GM12878 (cell line): ENCODE data around the gene MYCBPAP. TPM values are rescaled to one million over a fixed set of nuclear protein-coding genes. Genes with fewer than 3 reads are reported as not detected.
A peak's percentile ranks its signal among the peaks of the same experiment; 100 is the strongest.

ENCODE experiments used
- ATAC-seq: fragments of 200-7000 bp; cut with Tn5 transposase; 3 replicates; pipeline ENCODE4 v1.9.1; 2020; ENCODE audit warnings: mild to moderate bottlenecking, moderate library complexity
- BruUV-seq: library from RNA; stranded (reverse); fragments of 400-500 nt; replicated peaks from 2 replicates; lab custom pipeline; 2021; lab: Mats Ljungman, UMichigan
- CTCF ChIA-PET: fragments of 300-600 bp; sonication (Branson Sonifier 250); formaldehyde crosslinking; extraction: SDS; loops from one replicate; lab custom pipeline; 2021; ENCODE audit warnings: inconsistent platforms; lab: Yijun Ruan, JAX
- POLR2A ChIA-PET: fragments of 350-600 bp; formaldehyde crosslinking; extraction: SDS; loops from one replicate; lab custom pipeline; 2021; ENCODE audit warnings: inconsistent platforms; lab: Charles Lee
- RAD21 ChIA-PET: fragments of 300-600 bp; sonication (Branson Sonifier 250); formaldehyde crosslinking; loops from one replicate; lab custom pipeline; 2023; ENCODE audit warnings: antibody characterized with exemption; ENCODE audit not compliant: unreplicated experiment; lab: Charles Lee
- SMC1A ChIA-PET: fragments of 300-600 bp; sonication (Branson Sonifier 250); formaldehyde crosslinking; loops from one replicate; lab custom pipeline; 2023; ENCODE audit not compliant: unreplicated experiment, uncharacterized antibody; lab: Charles Lee
- DNase-seq: peaks from one replicate; pipeline ENCODE4 v3.0.0-alpha.2; 2011; ENCODE audit warnings: low read depth, low spot score
- FAIRE-seq: peaks from 3 replicates; lab custom pipeline; 2011; peaks lifted over from hg19 to GRCh38; lab: Jason Lieb, UNC
- H2AFZ ChIP-seq: 2 replicates; pipeline ENCODE4 v1.6.0; 2011; ENCODE audit warnings: low read depth, low read length, control low read depth; ENCODE audit not compliant: control insufficient read depth
- H3K27ac ChIP-seq: 2 replicates; pipeline ENCODE4 v1.5.1; 2011; ENCODE audit warnings: control low read depth; ENCODE audit not compliant: control insufficient read depth, insufficient read depth
- H3K27me3 ChIP-seq, 2 experiments: replicated peaks in 1 of 2; 2 replicates each; pipeline versions ENCODE4 v1.6.0 to v1.6.1; 2011; ENCODE audit warnings: low read length in 1 of 2; ENCODE audit not compliant: control insufficient read depth in 2 of 2, insufficient read depth in 2 of 2
- H3K36me3 ChIP-seq, 2 experiments: 2 replicates each; pipeline ENCODE4 v1.5.1; 2011; ENCODE audit warnings: low read length in 1 of 2; ENCODE audit not compliant: control insufficient read depth in 2 of 2, insufficient read depth in 2 of 2
- H3K4me1 ChIP-seq: 2 replicates; pipeline ENCODE4 v1.6.1; 2011; ENCODE audit warnings: mild to moderate bottlenecking, low read length, moderate library complexity, mixed read lengths; ENCODE audit not compliant: control insufficient read depth, insufficient read depth
- H3K4me2 ChIP-seq: 2 replicates; pipeline ENCODE4 v1.6.0; 2011; ENCODE audit warnings: control low read depth; ENCODE audit not compliant: control insufficient read depth, insufficient read depth
- H3K4me3 ChIP-seq: fragments of 200-600 bp; sonication (generic); 2 replicates; pipeline ENCODE4 v1.5.1; 2016
- H3K79me2 ChIP-seq: 2 replicates; pipeline ENCODE4 v1.6.0; 2011; ENCODE audit warnings: low read length; ENCODE audit not compliant: control insufficient read depth, insufficient read depth
- H3K9ac ChIP-seq: 2 replicates; pipeline ENCODE4 v1.8.0; 2011; ENCODE audit warnings: low read length, control low read depth, mixed read lengths; ENCODE audit not compliant: control insufficient read depth, insufficient read depth
- H3K9me3 ChIP-seq: replicated peaks from 3 replicates; pipeline ENCODE4 v1.5.1; 2011; ENCODE audit warnings: mild to moderate bottlenecking, low read length; ENCODE audit not compliant: control insufficient read depth, insufficient read depth
- H4K20me1 ChIP-seq: 2 replicates; pipeline ENCODE4 v1.6.0; 2011; ENCODE audit not compliant: control insufficient read depth, insufficient read depth
- BCL3 ChIP-seq: IDR thresholded peaks from 2 replicates; pipeline ENCODE4 v1.6.1; 2011; ENCODE audit warnings: borderline replicate concordance, low read depth, mild to moderate bottlenecking, moderate library complexity, low read length; ENCODE audit not compliant: insufficient read depth, poor library complexity, severe bottlenecking
- BHLHE40 ChIP-seq, 2 experiments: fragments of 450-650 bp in 1 of 2; IDR thresholded peaks; 2 replicates each; pipeline ENCODE4 v1.6.1; 2011 to 2017; ENCODE audit warnings: low read depth in 2 of 2, borderline replicate concordance in 1 of 2, improper control_type of control experiment in 1 of 2, low read length in 1 of 2, mild to moderate bottlenecking in 1 of 2
- BRCA1 ChIP-seq: IDR thresholded peaks from 2 replicates; pipeline ENCODE4 v1.6.1; 2011; ENCODE audit warnings: low read depth, low read length, improper control_type of control experiment
- EGR1 ChIP-seq, 2 experiments: IDR thresholded peaks; 1 replicate in 1 of 2; 2 replicates in 1 of 2; pipeline ENCODE4 v1.6.1; 2011 to 2012; ENCODE audit warnings: low read depth in 2 of 2, low read length in 2 of 2, borderline replicate concordance in 1 of 2, mild to moderate bottlenecking in 1 of 2, moderate library complexity in 1 of 2
- ELK1 ChIP-seq: IDR thresholded peaks from 2 replicates; pipeline ENCODE4 v1.6.1; 2012; ENCODE audit warnings: low read depth, low read length, improper control_type of control experiment
- IKZF1 ChIP-seq: fragments of 450-650 bp; conservative IDR thresholded peaks from 2 replicates; pipeline ENCODE4 v1.6.1; 2017; ENCODE audit warnings: antibody characterized with exemption, mild to moderate bottlenecking
- IRF3 ChIP-seq: fragments of 450-650 bp; IDR thresholded peaks from 2 replicates; pipeline ENCODE4 v1.6.1; 2014; ENCODE audit warnings: mild to moderate bottlenecking
- RAD51 ChIP-seq: fragments of 450-650 bp; IDR thresholded peaks from 2 replicates; pipeline ENCODE4 v1.6.1; 2016; ENCODE audit warnings: moderate library complexity, mild to moderate bottlenecking, inconsistent platforms
- RELA ChIP-seq: fragments of 450-650 bp; IDR thresholded peaks from 2 replicates; pipeline ENCODE4 v1.8.0; 2014; ENCODE audit warnings: borderline replicate concordance; ENCODE audit not compliant: partially characterized antibody
- RELB ChIP-seq: fragments of 450-650 bp; IDR thresholded peaks from 2 replicates; pipeline ENCODE4 v1.6.1; 2017; ENCODE audit warnings: low read depth, mild to moderate bottlenecking, moderate library complexity
- ZBED1 ChIP-seq: IDR thresholded peaks from 2 replicates; pipeline ENCODE4 v1.6.1; 2016; ENCODE audit warnings: borderline replicate concordance
- ZBTB11 ChIP-seq: fragments of 450-650 bp; formaldehyde crosslinking; IDR thresholded peaks from 2 replicates; pipeline ENCODE4 v1.5.0; 2022; ENCODE audit warnings: mild to moderate bottlenecking, missing genetic modification characterization
- WGBS: methylation state at CpG from one replicate; pipeline ENCODE4 v1.1.6; 2016; ENCODE audit warnings: low lambda C conversion rate; ENCODE audit not compliant: insufficient replicate concordance, insufficient coverage; ENCODE audit errors: missing lambda C conversion rate; 5-methylcytosine and 5-hydroxymethylcytosine counted together
- in situ Hi-C: fragments of 300-500 bp; cut with MboI; formaldehyde crosslinking; loops from 9 replicates; pipeline ENCODE4 v1.14.3; 2018; ENCODE audit warnings: mixed read lengths
- intact Hi-C: fragments of 100-400 bp; cut with micrococcal nuclease; formaldehyde crosslinking; loops from one replicate; pipeline ENCODE4 v1.14.2; 2022; ENCODE audit not compliant: unreplicated experiment
- polyA plus RNA-seq, 11 experiments: library from polyadenylated mRNA; depleted of rRNA in 4 of 11; unstranded in 6 of 11; stranded (reverse) in 5 of 11; fragments of >200 nt; fragmentation: Nextera tagmentation in 4 of 11; fragmentation: Illumina TruSeq in 1 of 11; extraction: Ambion mirVana in 4 of 11; extraction: Trizol in 1 of 11; gene quantifications; 1 replicate in 1 of 11; 2 replicates in 10 of 11; pipeline versions ENCODE4 v1.2.1 to v1.2.3, GENCODE V29; 2011 to 2016; ENCODE audit warnings: inconsistent platforms in 2 of 11, missing spikeins in 2 of 11, low read depth in 1 of 11
- total RNA-seq, 4 experiments: library from RNA; depleted of rRNA in 3 of 4; stranded (reverse); fragments of >200 nt in 3 of 4; fragmentation: Illumina TruSeq in 1 of 4; extraction: Trizol in 1 of 4; gene quantifications; 2 replicates each; pipeline versions ENCODE4 v1.2.1 to v1.2.3, GENCODE V29; 2013 to 2021

Gene MYCBPAP
- total and polyA plus RNA-seq, 10 of the 15 experiments (the other 5 are each of a cell fraction or from before 2014, with no cell fraction given) = 0.23 to 2.7 (median 1.5) TPM

GRCh38 chr17:50550661-50551432 lies 42.6 kb downstream of the MYCBPAP start:
- no peak for FAIRE-seq
- ATAC-seq = peak; percentile 18; the same call in 1 of the 3 replicates
- SMC1A ChIA-PET = interaction anchor here (1.1 to 2.1 kb wide), 5 partner anchors 9 to 214 kb away, joined by 3 to 11 read pairs (median 3); no protein-coding TSS in a partner anchor
- TF ChIP-seq IRF3 = no peak
- no peak for TF ChIP-seq EGR1 (IDR thresholded peaks at IDR 0.05; ENCODE audit: borderline replicate concordance in 1 of 2, low read depth in 2 of 2, low read length in 2 of 2)
- no peak for TF ChIP-seq BRCA1
- no peak for TF ChIP-seq RELA
- no peak for TF ChIP-seq BCL3
- TF ChIP-seq ELK1 = no peak
- no peak for TF ChIP-seq IKZF1
- 0 out of 4 replicates have a peak, but pooled peaks of 1 of the 2 experiments have one; percentile 12 for TF ChIP-seq BHLHE40 (IDR thresholded peaks at IDR 0.05; ENCODE audit: borderline replicate concordance in 1 of 2, low read depth in 2 of 2, low read length in 1 of 2)
- peak; percentile 26; the same call in 1 of the 2 replicates for TF ChIP-seq RAD51
- no peak for TF ChIP-seq ZBED1
- no peak for TF ChIP-seq ZBTB11 (CRISPR knock-in tag)
- no peak for TF ChIP-seq RELB

More at GRCh38 chr17:50550661-50551432, 42.6 kb downstream of the MYCBPAP start:
- Histone ChIP-seq H3K9me3 (no peaks in the 10 kb centered on the region), H3K36me3 (no peaks in the 10 kb centered on the region; a peak in 1 of 4 replicates), H2AFZ (no peak overlapping the region), H3K4me1 (no peaks in the 10 kb centered on the region; the same call in 1 of the 2 replicates), H3K4me2 (no peak overlapping the region), H3K27ac (no peak overlapping the region), H3K4me3 (no peak overlapping the region), H3K9ac (no peak overlapping the region), H4K20me1 (no peaks in the 10 kb centered on the region), H3K79me2 (peaks cover 3% of the 10 kb centered on the region), H3K27me3 (no peaks in the 10 kb centered on the region)
- RAD21 ChIA-PET = interaction anchor here (1.0 to 2.1 kb wide), 4 partner anchors 75 to 145 kb away, joined by 3 to 11 read pairs (median 5); no protein-coding TSS in a partner anchor
- CTCF ChIA-PET = interaction anchor here (0.6 to 3.8 kb wide), 10 partner anchors 9 to 278 kb away, joined by 3 to 18 read pairs (median 4); no protein-coding TSS in a partner anchor
- intact Hi-C loops (no loop called here), in situ Hi-C loops (no loop called here)
- POLR2A ChIA-PET = interaction anchor here (0.5 to 1.7 kb wide), 2 partner anchors 9 to 44 kb away, joined by 3 to 4 read pairs; no protein-coding TSS in a partner anchor
- BruUV-seq = no TSS peak
- 90% methylated on average over 32 of the region's 32 CpGs for WGBS
- no peak for DNase-seq
